C4-2B (cell line): ENCODE measurements around the gene MAMDC2.

Experiments used
- H3K27ac ChIP-seq: fragments of 450-650 bp; 2 replicates; pipeline ENCODE4 v1.5.1; 2017
- ZFX ChIP-seq: fragments of 450-650 bp; IDR thresholded peaks from 2 replicates; pipeline ENCODE4 v1.6.1; 2017
- TF ChIP-seq, protein P1 (sequence below): fragments of 450-650 bp; conservative IDR thresholded peaks from 2 replicates; pipeline ENCODE4 v1.5.1; 2017; ENCODE audit warnings: mild to moderate bottlenecking

MAMDC2 gene, protein sequence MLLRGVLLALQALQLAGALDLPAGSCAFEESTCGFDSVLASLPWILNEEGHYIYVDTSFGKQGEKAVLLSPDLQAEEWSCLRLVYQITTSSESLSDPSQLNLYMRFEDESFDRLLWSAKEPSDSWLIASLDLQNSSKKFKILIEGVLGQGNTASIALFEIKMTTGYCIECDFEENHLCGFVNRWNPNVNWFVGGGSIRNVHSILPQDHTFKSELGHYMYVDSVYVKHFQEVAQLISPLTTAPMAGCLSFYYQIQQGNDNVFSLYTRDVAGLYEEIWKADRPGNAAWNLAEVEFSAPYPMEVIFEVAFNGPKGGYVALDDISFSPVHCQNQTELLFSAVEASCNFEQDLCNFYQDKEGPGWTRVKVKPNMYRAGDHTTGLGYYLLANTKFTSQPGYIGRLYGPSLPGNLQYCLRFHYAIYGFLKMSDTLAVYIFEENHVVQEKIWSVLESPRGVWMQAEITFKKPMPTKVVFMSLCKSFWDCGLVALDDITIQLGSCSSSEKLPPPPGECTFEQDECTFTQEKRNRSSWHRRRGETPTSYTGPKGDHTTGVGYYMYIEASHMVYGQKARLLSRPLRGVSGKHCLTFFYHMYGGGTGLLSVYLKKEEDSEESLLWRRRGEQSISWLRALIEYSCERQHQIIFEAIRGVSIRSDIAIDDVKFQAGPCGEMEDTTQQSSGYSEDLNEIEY

DNA sequence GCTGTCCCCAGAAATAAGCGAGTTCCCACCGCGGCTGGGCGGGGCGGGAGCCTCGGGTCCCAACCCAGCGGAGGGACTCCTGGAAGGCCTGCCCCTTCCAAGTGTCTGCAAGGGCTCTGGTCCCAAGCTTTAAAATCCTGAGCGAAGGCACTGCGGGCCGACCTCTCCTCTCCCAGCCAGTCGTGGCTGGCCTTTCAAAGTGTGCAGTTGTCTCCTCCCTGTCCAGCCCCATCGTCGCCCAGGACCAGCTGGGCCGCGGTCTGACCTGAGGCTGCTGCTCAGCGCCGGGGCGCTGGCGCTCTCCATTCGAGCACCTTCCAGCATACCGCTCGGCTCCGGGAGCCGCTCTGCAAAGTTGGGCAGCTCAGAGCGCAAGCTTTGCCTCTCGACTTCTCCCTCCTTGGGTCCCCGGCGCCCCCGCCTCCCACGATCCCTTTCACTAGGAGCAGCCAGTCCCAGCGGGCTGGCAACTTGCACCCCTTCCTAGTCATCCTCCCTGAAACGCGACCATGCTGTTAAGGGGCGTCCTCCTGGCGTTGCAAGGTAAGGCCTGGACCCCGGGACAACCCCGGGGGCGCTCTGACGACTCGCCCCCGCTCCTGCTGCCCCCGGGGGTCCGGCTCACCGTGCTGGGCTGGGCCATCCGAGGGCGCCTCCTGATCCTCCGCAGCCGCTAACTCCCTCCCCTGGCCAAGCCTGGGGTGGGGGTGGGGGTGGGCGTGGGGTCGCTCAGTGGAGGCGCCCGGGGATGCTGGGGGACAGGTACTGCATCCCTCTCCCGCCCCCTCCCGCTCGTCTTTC is at the start of gene MAMDC2:
TSS of gene MAMDC2 (plus strand) at position 160 of the 801 bp plus-strand sequence. CDS start at position 510, 350 bp downstream.
- H3K27ac ChIP-seq, result no peak within 1 kb of the TSS
- TF ChIP-seq, protein P1, sequence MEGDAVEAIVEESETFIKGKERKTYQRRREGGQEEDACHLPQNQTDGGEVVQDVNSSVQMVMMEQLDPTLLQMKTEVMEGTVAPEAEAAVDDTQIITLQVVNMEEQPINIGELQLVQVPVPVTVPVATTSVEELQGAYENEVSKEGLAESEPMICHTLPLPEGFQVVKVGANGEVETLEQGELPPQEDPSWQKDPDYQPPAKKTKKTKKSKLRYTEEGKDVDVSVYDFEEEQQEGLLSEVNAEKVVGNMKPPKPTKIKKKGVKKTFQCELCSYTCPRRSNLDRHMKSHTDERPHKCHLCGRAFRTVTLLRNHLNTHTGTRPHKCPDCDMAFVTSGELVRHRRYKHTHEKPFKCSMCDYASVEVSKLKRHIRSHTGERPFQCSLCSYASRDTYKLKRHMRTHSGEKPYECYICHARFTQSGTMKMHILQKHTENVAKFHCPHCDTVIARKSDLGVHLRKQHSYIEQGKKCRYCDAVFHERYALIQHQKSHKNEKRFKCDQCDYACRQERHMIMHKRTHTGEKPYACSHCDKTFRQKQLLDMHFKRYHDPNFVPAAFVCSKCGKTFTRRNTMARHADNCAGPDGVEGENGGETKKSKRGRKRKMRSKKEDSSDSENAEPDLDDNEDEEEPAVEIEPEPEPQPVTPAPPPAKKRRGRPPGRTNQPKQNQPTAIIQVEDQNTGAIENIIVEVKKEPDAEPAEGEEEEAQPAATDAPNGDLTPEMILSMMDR, result no peak
- no peak for TF ChIP-seq ZFX

DNA sequence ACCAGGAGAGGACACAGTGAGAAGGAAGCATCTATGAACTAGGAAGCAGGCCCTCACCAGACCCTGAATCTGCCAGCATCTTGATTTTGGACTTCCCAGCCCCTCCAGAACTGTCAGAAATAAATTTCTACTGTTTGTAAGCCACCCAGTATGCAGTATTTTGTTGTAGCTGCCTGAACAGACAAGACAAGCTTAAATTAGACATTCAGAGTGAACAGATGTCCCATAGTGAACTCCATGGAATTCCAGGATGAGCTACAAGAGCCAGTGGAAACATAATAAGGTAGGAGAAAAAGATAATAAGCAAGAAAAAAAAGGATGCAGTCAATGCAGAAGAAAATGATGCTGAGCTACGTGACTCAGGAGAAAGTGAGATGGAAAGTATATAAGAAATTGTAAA is 47.8 kb upstream of the MAMDC2 start:
- TF ChIP-seq ZFX, result no peak
- H3K27ac ChIP-seq, result no peak overlapping the region

DNA sequence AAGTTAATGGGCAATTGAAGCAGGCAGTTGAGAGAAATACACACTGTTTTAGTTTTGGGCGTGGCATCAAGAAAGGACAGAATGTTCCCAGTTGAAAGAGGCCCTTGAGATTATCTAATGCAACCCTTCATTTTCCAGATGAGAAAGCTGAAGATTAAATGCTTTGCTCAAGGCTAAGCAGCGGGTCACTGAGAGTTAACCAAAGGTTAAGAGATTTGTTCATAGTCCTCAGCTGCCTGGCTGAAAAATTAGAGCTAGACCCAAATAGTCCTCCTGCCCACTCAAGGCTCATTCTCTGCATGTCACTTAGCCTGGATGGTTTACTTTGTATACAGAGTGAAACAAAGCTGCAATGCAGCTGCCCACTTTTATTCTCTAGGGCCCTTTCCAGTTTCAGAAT is 46.7 kb upstream of the MAMDC2 start:
- TF ChIP-seq, protein P1, result no peak
- no peak for TF ChIP-seq ZFX
- no peak overlapping the region for H3K27ac ChIP-seq

DNA sequence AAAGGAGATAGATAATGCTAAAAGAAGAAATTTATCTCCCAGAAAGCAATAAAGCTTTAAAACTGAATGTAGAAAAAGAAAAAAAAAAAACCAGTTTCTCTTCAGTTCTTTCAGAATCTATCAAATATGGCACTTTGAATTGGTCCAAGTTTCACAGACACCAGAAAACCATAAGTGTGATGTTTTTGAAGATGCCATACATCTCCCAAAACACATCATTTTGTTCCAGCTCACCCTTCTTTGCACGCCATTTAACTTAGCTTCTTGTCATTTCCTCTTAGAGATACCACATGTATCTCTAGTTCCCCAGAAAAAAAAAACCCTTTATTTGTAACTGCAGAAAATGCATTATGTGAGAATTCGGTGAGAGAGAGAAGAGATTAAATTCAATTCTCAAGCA is 46.1 kb upstream of the MAMDC2 start:
- H3K27ac ChIP-seq, result no peak overlapping the region
- TF ChIP-seq ZFX, result no peak
- TF ChIP-seq, protein P1, result no peak

DNA sequence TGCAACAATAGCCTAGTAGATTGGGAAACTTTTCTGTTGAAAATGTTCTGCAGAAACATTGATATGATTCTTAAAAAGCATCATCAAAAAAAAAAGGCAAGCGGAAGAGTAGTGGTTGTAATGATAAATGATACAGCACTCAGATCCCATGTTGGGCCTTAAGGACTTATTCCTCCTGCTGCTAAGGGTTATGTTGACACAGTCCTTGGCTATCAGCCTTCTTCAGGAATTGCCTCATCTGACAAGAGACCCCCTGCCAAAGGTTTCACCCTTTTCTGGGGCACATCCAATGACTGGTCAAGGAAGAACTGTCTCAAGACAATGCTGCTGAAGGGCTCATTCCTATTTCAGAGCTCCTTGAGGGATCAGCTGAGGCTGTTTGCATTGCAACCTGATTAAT is 44.3 kb upstream of the MAMDC2 start:
- no peak for TF ChIP-seq ZFX
- TF ChIP-seq, protein P1, result no peak
- no peak overlapping the region for H3K27ac ChIP-seq

DNA sequence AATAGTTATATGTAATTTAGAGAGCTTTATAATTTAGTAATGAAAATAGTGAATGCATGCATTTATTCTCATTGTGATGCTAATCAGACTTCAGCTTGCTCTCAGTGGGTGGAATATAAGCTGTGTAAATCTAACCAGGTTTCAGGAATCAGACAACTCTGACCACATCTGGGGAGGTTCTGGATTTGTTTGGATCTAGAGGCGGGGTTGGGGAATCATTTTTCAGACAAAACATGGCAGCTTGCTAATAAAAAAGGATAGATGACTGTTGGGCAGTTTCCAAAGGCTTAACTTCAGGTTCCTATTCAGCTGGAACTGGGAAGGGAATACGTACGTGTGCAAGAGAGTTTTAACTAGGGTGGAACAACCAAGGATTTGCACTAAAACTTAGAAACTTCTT is 43.2 kb upstream of the MAMDC2 start:
- H3K27ac ChIP-seq, result no peak overlapping the region
- TF ChIP-seq, protein P1, result no peak
- TF ChIP-seq ZFX, result no peak

DNA sequence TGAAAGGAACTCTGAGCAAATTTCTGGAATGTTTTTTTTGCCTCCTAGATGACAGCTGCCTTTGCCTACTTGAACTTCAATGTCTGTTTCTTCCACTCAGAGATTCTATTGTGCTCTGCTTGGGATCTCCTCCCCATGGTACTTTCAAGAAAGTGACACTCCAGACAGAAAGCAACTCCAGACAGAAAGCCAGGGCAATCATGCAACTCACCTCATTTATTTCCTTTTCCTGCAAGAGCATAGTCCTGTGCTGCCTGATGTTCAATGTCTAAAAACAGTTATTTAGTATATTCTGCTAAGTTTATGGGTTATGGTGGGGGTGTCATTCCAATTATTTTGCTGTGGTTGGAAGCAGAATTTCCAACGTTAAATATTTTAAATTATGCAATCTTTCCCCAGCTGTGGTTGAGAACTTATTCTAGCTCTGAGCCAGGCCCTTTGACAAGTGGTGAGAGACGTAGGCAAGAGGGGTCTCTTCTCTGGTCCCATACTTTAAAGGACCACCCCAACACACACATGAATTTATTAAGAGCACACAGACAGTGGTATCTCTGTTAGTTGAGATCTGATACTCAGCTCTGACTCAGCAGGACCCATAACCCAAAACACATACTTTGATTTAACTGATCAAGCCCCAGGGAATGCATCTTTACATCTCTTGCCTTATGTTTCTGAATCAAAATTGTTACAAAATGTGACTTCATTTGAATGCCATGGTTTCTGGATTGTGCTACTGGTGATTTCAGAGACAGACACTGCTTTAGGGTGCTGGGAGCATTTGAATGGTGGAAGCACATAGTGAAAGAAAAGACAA is 39.5 kb upstream of the MAMDC2 start:
- no peak for TF ChIP-seq ZFX
- TF ChIP-seq, protein P1, result no peak
- no peak overlapping the region for H3K27ac ChIP-seq
